Lower lobe of right lung (tissue), 2 donors: ENCODE measurements around the gene BRIP1. TPM values are rescaled to one million over a fixed set of nuclear protein-coding genes. Genes with fewer than 3 reads are reported as not detected.

ENCODE experiments used
- ATAC-seq, 2 donors: fragments of 200-7000 bp; cut with Tn5 transposase; one replicate each; pipeline ENCODE4 v1.9.1; 2020 to 2022; ENCODE audit warnings: mild to moderate bottlenecking in 2 of 2, moderate library complexity in 2 of 2
- DNase-seq: peaks from one replicate; pipeline ENCODE4 v3.0.0-alpha.2; 2020
- H3K27ac ChIP-seq: fragments of 200-600 bp; one replicate; pipeline ENCODE4 v1.8.0; 2022
- H3K27me3 ChIP-seq: fragments of 200-600 bp; one replicate; pipeline ENCODE4 v1.8.0; 2022; ENCODE audit warnings: low read depth
- H3K36me3 ChIP-seq: fragments of 200-600 bp; one replicate; pipeline ENCODE4 v1.8.0; 2022; ENCODE audit warnings: mild to moderate bottlenecking
- H3K4me1 ChIP-seq: fragments of 200-600 bp; one replicate; pipeline ENCODE4 v1.8.0; 2022
- H3K4me3 ChIP-seq: fragments of 200-600 bp; one replicate; pipeline ENCODE4 v1.8.0; 2022; ENCODE audit warnings: mild to moderate bottlenecking
- H3K9me3 ChIP-seq: fragments of 200-600 bp; one replicate; pipeline ENCODE4 v1.8.0; 2022
- CTCF ChIP-seq: fragments of 200-600 bp; IDR thresholded peaks from one replicate; pipeline ENCODE4 v1.8.0; 2022; ENCODE audit warnings: antibody characterized with exemption, mild to moderate bottlenecking
- intact Hi-C: fragments of 100-400 bp; cut with DNase I; formaldehyde crosslinking; loops from one replicate; pipeline ENCODE4 v1.11.0; 2022
- total RNA-seq: library from RNA; stranded (reverse); fragmentation: NEBNext Ultra II Directional; extraction: Animal tissue kit (Norgen Biotek cat#: 25700); gene quantifications from one replicate; pipeline ENCODE4 v1.2.1, GENCODE V29; 2021
- donor health status: DM: no; HTN: yes; CAD: no; lungs with severe emphysema.

Gene BRIP1
- total RNA-seq, 1 donor from 2014 or later: 0.83 TPM

DNA sequence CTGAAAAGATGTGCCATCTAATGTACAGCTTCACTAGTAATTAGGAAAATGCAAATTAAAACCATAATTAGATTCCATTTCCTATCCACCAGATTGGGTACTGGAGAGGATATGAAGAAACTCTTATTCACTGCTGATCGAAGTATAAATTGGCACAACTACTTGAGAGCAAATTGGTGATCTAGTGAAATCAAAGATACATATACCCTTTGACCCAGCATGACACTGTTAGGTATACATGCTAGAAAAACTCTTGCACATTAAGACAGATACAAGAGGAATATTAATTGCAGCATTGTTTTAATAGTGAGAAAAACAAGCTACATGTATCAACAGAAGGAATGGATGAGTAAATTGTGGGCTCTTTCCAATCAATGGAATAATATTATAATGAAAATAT lies 48.8 kb downstream of the BRIP1 start:
- intact Hi-C loops: no loop called here
- no peaks in the 10 kb centered on the region for H3K9me3 ChIP-seq
- ATAC-seq (no peak), DNase-seq (no peak)
- H3K4me1 ChIP-seq: no peaks in the 10 kb centered on the region
- H3K27me3 ChIP-seq: no peaks in the 10 kb centered on the region
- no peaks in the 10 kb centered on the region for H3K36me3 ChIP-seq
- no peak overlapping the region for H3K4me3 ChIP-seq
- TF ChIP-seq CTCF: no peak
- H3K27ac ChIP-seq: no peak overlapping the region

GRCh38 chr17:61813211-61813610 lies 50.1 kb downstream of the BRIP1 start:
- Histone ChIP-seq H3K36me3 (no peaks in the 10 kb centered on the region), H3K9me3 (no peaks in the 10 kb centered on the region), H3K27me3 (no peaks in the 10 kb centered on the region), H3K4me1 (no peaks in the 10 kb centered on the region), H3K27ac (no peak overlapping the region), H3K4me3 (no peak overlapping the region)
- TF ChIP-seq CTCF: no peak
- intact Hi-C loops: no loop called here
- no peak for ATAC-seq
- no peak for DNase-seq

GRCh38 chr17:61812747-61813146 lies 50.6 kb downstream of the BRIP1 start:
- Histone ChIP-seq H3K4me1 (no peaks in the 10 kb centered on the region), H3K27me3 (no peaks in the 10 kb centered on the region), H3K4me3 (no peak overlapping the region), H3K9me3 (no peaks in the 10 kb centered on the region), H3K27ac (no peak overlapping the region), H3K36me3 (no peaks in the 10 kb centered on the region)
- no peak for TF ChIP-seq CTCF
- no peak for ATAC-seq
- DNase-seq: no peak
- intact Hi-C loops: no loop called here

DNA sequence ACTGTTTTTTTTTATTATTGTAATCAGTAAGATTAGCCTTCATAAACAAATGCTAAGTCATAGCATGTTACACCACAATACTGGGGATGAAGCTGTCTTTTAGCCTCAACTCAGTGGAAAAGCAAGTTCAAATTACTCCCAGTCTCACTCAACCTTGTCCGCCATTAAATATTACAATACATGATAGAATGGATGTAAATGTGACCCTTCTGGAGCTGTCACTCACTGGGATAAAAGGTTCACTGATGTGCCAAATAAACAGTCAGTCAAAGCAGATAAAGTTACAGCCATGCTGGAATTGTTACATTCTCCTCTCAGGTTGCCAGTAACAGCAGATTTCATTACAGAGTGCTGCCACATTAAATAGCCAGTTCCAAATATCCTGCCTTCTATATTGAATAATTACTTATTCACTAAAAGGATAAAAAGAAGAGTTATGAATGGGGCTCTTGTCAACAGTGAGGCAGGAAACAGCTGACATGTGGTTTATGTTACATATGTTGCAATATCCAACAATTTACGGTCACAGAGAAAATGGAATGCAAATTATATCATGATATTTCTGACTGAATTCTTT lies 53.4 kb downstream of the BRIP1 start:
- Histone ChIP-seq H3K9me3 (no peaks in the 10 kb centered on the region), H3K4me1 (no peaks in the 10 kb centered on the region), H3K36me3 (no peaks in the 10 kb centered on the region), H3K27ac (no peak overlapping the region), H3K4me3 (no peak overlapping the region), H3K27me3 (no peaks in the 10 kb centered on the region)
- no peak for TF ChIP-seq CTCF
- no peak for ATAC-seq
- intact Hi-C loops: no loop called here
- no peak for DNase-seq

DNA sequence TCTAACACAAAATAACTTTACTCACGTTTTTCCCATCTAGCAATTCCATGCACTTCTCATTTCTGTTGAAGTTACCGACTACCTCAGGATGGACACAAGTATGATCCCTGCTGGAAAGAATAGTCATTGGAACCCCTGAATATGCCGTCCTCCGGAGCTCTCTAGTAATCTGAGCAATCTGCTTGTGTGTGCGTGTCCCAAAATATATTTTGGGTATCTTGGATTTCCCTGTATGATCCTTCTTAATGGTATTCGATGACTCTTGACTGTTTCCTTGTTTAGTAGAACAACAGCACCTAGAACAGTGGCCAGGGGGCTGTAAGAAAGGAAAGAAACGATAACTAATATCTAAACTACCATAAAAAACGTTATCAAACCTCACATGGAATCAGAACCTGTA lies 54.9 kb downstream of the BRIP1 start:
- Histone ChIP-seq H3K4me1 (no peaks in the 10 kb centered on the region), H3K27me3 (no peaks in the 10 kb centered on the region), H3K27ac (no peak overlapping the region), H3K36me3 (no peaks in the 10 kb centered on the region), H3K4me3 (no peak overlapping the region), H3K9me3 (no peaks in the 10 kb centered on the region)
- TF ChIP-seq CTCF: no peak
- intact Hi-C loops: no loop called here
- DNase-seq (no peak), ATAC-seq (no peak)

- no peak overlapping the region for H3K27ac ChIP-seq
- TF ChIP-seq CTCF: no peak
- H3K4me3 ChIP-seq: no peak overlapping the region
- ATAC-seq (no peak), DNase-seq (no peak)
- no peaks in the 10 kb centered on the region for H3K9me3 ChIP-seq
- intact Hi-C loops: no loop called here
- H3K4me1 ChIP-seq: no peaks in the 10 kb centered on the region
- no peaks in the 10 kb centered on the region for H3K27me3 ChIP-seq
- no peaks in the 10 kb centered on the region for H3K36me3 ChIP-seq
These were observed 56.4 kb downstream of the BRIP1 start for GRCh38 chr17:61806936-61807335.
